Stomach (tissue), 9 donors: ENCODE data around the gene NRG2. TPM values are rescaled to one million over a fixed set of nuclear protein-coding genes. Genes with fewer than 3 reads are reported as not detected.
A peak's percentile ranks its signal among the peaks of the same experiment; 100 is the strongest.

Experiments
- DNase-seq, 2 donors: peaks; one replicate each; pipeline versions ENCODE4 v3.0.0 to v3.0.0-alpha.2; 2013 to 2019
- H3K27ac ChIP-seq, 5 donors: fragments of 200-600 bp in 4 of 5; sonication (generic) in 4 of 5; one replicate each; pipeline ENCODE4 v1.5.1; 2013 to 2019; ENCODE audit warnings: mild to moderate bottlenecking in 1 of 5, moderate library complexity in 1 of 5
- H3K27me3 ChIP-seq, 3 donors: fragments of 200-600 bp; sonication (generic); one replicate each; pipeline ENCODE4 v1.5.1; 2017 to 2019; ENCODE audit warnings: mixed run types in 1 of 3
- H3K36me3 ChIP-seq, 4 donors: fragments of 200-600 bp; sonication (generic); 1 replicate in 3 of 4; 2 replicates in 1 of 4; pipeline ENCODE4 v1.5.1; 2016 to 2019
- H3K4me1 ChIP-seq, 4 donors: fragments of 200-600 bp; sonication (generic); one replicate each; pipeline ENCODE4 v1.5.1; 2016 to 2019
- H3K4me3 ChIP-seq, 4 donors: fragments of 200-600 bp; sonication (generic) in 3 of 4; one replicate each; pipeline ENCODE4 v1.5.1; 2016 to 2019; ENCODE audit warnings: mild to moderate bottlenecking in 1 of 4
- H3K9me3 ChIP-seq, 4 donors: fragments of 200-600 bp; sonication (generic); one replicate each; pipeline ENCODE4 v1.5.1; 2016 to 2019
- EP300 ChIP-seq: sonication (generic); formaldehyde crosslinking; IDR thresholded peaks from one replicate; pipeline ENCODE4 v1.6.1; 2017; ENCODE audit warnings: antibody characterized with exemption
- POLR2A ChIP-seq, 4 donors: fragments of 450-650 bp; IDR thresholded peaks; one replicate each; pipeline ENCODE4 v1.6.1; 2016; ENCODE audit warnings: antibody characterized with exemption in 4 of 4, control low read depth in 2 of 4, mild to moderate bottlenecking in 1 of 4, moderate library complexity in 1 of 4
- POLR2AphosphoS5 ChIP-seq, 3 donors: sonication (generic); formaldehyde crosslinking; IDR thresholded peaks; one replicate each; pipeline ENCODE4 v1.6.1; 2016; ENCODE audit warnings: antibody characterized with exemption in 3 of 3
- WGBS, 5 donors: extraction: QIAGEN DNeasy Blood & Tissue Kit in 3 of 5; methylation state at CpG; one replicate each; pipeline versions ENCODE4 v1.1.5 to v1.1.7; 2013 to 2018; 5-methylcytosine and 5-hydroxymethylcytosine counted together
- intact Hi-C: fragments of 100-400 bp; cut with DNase I; formaldehyde crosslinking; loops from one replicate; pipeline ENCODE4 v1.15.1; 2023; ENCODE audit warnings: low total_unique reads
- polyA plus RNA-seq, 3 donors: library from polyadenylated mRNA; stranded (reverse); fragments of 200-250 nt; gene quantifications; one replicate each; pipeline ENCODE4 v1.2.3, GENCODE V29; 2013
- total RNA-seq, 5 donors: library from RNA; depleted of rRNA; stranded (reverse); fragments of >200 nt; gene quantifications; one replicate each; pipeline versions ENCODE4 v1.1.0 to v1.2.3, GENCODE V29; 2014 to 2016
- TF ChIP-seq, protein P1 (sequence below), 7 experiments: fragments of 450-650 bp in 4 of 7; fragments of 200-600 bp in 3 of 7; sonication (generic) in 3 of 7; IDR thresholded peaks; one replicate each; pipeline ENCODE4 v1.5.1; 2016 to 2019; ENCODE audit warnings: antibody characterized with exemption in 7 of 7, control low read depth in 2 of 7, mild to moderate bottlenecking in 1 of 7
- donor health status: healthy with polysubstance abuse.
- donor health status: Bipolar disorder and iron deficiency.
- donor health status: healthy.

Gene NRG2
- total and polyA plus RNA-seq, 8 donors = 0.25 to 22.2 (median 1.2) TPM; not detected in 1

DNA sequence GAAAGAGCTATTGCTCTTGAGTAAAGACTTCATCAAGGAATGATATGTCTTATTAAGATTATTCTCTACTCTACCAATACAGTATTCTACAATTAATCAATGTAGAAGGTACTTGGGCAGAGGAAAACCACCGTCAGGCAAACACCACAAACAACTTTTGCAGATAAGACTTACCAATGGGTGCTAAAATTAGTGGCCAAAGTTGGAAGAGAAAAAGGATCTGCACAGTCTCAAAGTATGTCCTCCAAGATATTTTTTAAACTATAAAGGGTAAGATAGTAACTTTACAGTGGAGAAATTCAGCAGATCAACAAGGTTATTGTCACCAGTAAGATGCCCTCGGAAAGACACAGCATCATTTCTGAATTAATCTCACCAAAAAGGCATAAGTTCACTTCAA, 38.9 kb downstream of the NRG2 start:
- H3K36me3 ChIP-seq = no peaks in the 10 kb centered on the region
- H3K4me3 ChIP-seq = no peak overlapping the region
- intact Hi-C loops = no loop called here
- peaks cover 0 to 9% (median 6%) of the 10 kb centered on the region in 3 donors for H3K27me3 ChIP-seq
- no peak for DNase-seq
- no peak overlapping the region for H3K27ac ChIP-seq
- H3K9me3 ChIP-seq = no peaks in the 10 kb centered on the region
- H3K4me1 ChIP-seq = no peaks in the 10 kb centered on the region
- TF ChIP-seq POLR2A (IDR thresholded peaks at IDR 0.05) (no peak), EP300 (no peak), POLR2AphosphoS5 (IDR thresholded peaks at IDR 0.05) (no peak)
- TF ChIP-seq, protein P1, sequence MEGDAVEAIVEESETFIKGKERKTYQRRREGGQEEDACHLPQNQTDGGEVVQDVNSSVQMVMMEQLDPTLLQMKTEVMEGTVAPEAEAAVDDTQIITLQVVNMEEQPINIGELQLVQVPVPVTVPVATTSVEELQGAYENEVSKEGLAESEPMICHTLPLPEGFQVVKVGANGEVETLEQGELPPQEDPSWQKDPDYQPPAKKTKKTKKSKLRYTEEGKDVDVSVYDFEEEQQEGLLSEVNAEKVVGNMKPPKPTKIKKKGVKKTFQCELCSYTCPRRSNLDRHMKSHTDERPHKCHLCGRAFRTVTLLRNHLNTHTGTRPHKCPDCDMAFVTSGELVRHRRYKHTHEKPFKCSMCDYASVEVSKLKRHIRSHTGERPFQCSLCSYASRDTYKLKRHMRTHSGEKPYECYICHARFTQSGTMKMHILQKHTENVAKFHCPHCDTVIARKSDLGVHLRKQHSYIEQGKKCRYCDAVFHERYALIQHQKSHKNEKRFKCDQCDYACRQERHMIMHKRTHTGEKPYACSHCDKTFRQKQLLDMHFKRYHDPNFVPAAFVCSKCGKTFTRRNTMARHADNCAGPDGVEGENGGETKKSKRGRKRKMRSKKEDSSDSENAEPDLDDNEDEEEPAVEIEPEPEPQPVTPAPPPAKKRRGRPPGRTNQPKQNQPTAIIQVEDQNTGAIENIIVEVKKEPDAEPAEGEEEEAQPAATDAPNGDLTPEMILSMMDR (IDR thresholded peaks at IDR 0.05) = no peak
- 62 to 71% (median 65%) methylated on average over 2 of the region's 2 CpGs for WGBS, 5 donors

DNA sequence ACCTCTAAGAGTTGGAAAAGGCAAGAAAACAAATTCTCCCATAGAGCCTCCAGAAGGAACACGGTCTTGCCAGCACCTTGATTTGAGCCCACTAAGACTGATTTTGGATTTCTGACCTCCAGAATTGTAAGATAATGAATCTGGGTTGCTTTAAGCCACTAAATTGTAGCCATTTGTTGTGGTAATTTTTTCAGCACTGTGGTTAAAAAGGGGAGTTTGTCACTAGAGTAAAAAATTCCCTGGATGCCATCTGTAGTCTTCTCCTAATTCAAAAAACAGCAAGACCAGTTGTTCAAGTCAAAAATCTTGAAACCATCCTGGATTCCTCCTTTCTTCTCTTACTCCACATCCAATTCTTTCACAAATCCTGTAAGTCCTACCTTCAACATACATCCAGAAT, 39.6 kb downstream of the NRG2 start:
- no peaks in the 10 kb centered on the region for H3K4me1 ChIP-seq
- H3K36me3 ChIP-seq = no peaks in the 10 kb centered on the region
- DNase-seq = no peak
- TF ChIP-seq POLR2A (IDR thresholded peaks at IDR 0.05) = no peak
- TF ChIP-seq, protein P1 (IDR thresholded peaks at IDR 0.05) = no peak
- no peak for TF ChIP-seq EP300
- no peak for TF ChIP-seq POLR2AphosphoS5 (IDR thresholded peaks at IDR 0.05)
- peaks cover 0 to 9% (median 6%) of the 10 kb centered on the region in 3 donors for H3K27me3 ChIP-seq
- H3K9me3 ChIP-seq = no peaks in the 10 kb centered on the region
- 71 to 85% (median 77%) methylated on average over 1 of the region's 1 CpG for WGBS, 5 donors
- no peak overlapping the region for H3K4me3 ChIP-seq
- no peak overlapping the region for H3K27ac ChIP-seq
- intact Hi-C loops = no loop called here

DNA sequence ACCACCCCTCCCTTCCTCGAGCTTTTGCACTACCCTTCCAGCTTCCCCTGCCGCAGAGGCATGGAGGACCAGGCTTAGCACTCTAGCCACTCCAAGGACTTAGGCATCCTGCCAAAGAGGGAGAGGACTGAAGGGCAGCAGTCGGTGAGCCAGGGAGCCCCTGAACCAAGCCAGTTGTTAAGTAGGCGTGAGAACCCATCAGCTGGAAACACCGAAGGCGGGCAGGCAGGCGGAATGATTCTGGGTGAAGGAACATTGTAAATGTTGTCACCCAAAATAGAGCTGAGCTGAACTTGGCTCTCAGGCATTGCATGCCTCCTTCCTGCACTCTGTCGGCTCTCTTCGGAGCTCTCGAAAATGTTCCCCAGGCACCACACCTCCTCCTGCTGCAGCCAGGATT, 42.8 kb downstream of the NRG2 start:
- peaks cover 0 to 7% (median 4%) of the 10 kb centered on the region in 3 donors for H3K27me3 ChIP-seq
- H3K27ac ChIP-seq = no peak overlapping the region
- H3K4me3 ChIP-seq = no peak overlapping the region
- H3K9me3 ChIP-seq = no peaks in the 10 kb centered on the region
- intact Hi-C loops = no loop called here
- H3K4me1 ChIP-seq = no peaks in the 10 kb centered on the region
- no peaks in the 10 kb centered on the region for H3K36me3 ChIP-seq
- peak in 1 of 2 donors; percentile 23 for DNase-seq
- 62 to 79% (median 75%) methylated on average over 10 of the region's 10 CpGs for whole genome bisulfite sequencing, 5 donors
- TF ChIP-seq EP300 (no peak), POLR2A (IDR thresholded peaks at IDR 0.05) (no peak), POLR2AphosphoS5 (IDR thresholded peaks at IDR 0.05) (no peak)
- TF ChIP-seq, protein P1 (IDR thresholded peaks at IDR 0.05) = no peak

DNA sequence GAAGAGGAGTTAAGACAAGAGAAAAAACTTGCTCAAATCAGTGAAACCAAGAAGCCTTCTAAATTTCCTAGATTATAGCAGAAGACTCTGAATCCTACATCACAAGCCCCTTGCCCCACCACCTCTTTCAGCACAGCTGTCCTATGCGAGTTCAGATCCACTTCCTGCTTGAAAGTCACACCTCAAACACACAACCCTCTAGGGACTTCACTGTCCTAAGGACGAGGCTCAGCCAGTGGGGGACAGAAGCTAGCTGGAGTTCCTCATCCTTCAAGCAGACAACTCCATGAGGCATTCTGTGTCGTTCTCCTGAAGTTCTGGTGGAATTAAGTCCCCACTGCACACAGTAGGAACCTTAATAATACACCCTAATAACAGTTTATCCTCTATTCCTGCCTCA, 44.3 kb downstream of the NRG2 start:
- intact Hi-C loops = no loop called here
- TF ChIP-seq POLR2AphosphoS5 (IDR thresholded peaks at IDR 0.05) = no peak
- TF ChIP-seq EP300 = no peak
- H3K27ac ChIP-seq = no peak overlapping the region
- H3K4me3 ChIP-seq = no peak overlapping the region
- WGBS, 5 donors = 54 to 64% (median 58%) methylated on average over 3 of the region's 3 CpGs
- H3K36me3 ChIP-seq = no peaks in the 10 kb centered on the region
- H3K4me1 ChIP-seq = no peaks in the 10 kb centered on the region
- H3K27me3 ChIP-seq = peaks cover 0 to 13% (median 5%) of the 10 kb centered on the region in 3 donors
- no peak for DNase-seq
- H3K9me3 ChIP-seq = no peaks in the 10 kb centered on the region

DNA sequence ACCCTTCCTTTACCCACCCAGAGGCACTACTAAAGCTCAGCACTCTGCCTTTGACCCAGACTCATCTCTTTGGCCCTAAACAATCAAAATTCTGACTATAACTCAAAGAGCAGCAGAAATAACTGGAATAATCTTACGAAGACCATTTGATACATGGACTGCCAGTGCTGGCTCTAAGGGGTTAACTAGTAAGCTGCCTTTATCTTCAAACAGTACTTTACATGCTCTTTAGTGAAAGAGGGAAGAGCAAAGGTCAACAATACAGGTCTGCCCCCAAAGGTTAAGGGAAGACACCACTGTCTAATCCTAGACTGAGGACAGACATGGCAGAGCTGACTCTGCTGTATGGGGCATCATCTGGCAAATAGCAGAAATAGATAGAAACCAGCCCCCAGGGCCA, 45.8 kb downstream of the NRG2 start:
- no peak overlapping the region for H3K27ac ChIP-seq
- TF ChIP-seq POLR2A (IDR thresholded peaks at IDR 0.05) (no peak), EP300 (no peak), POLR2AphosphoS5 (IDR thresholded peaks at IDR 0.05) (no peak)
- TF ChIP-seq, protein P1 (IDR thresholded peaks at IDR 0.05) = no peak
- no peak for DNase-seq
- intact Hi-C loops = no loop called here
- H3K4me1 ChIP-seq = no peaks in the 10 kb centered on the region
- H3K27me3 ChIP-seq = peaks cover 0 to 13% (median 5%) of the 10 kb centered on the region in 3 donors
- 90 to 100% (median 97%) methylated on average over 1 of the region's 1 CpG for WGBS, 5 donors
- H3K4me3 ChIP-seq = no peak overlapping the region
- H3K9me3 ChIP-seq = no peaks in the 10 kb centered on the region
- no peaks in the 10 kb centered on the region for H3K36me3 ChIP-seq
